Activated CD8-positive, alpha-beta memory T cell treated with anti-CD3 and anti-CD28 coated beads, Interleukin-2, amount 50 U/mL, for 1 hour (primary cell): ENCODE data around the gene GALNTL6.
"Not testable (repeated sequence)": the region's sequence is repeated elsewhere in the genome, so short reads cannot be mapped to it uniquely, and the experiment has no call there.

Experiments used
- DNase-seq: peaks from one replicate; pipeline ENCODE4 v3.0.0-alpha.2; 2020; ENCODE audit errors: extremely low read depth

The GALNTL6 gene

DNA sequence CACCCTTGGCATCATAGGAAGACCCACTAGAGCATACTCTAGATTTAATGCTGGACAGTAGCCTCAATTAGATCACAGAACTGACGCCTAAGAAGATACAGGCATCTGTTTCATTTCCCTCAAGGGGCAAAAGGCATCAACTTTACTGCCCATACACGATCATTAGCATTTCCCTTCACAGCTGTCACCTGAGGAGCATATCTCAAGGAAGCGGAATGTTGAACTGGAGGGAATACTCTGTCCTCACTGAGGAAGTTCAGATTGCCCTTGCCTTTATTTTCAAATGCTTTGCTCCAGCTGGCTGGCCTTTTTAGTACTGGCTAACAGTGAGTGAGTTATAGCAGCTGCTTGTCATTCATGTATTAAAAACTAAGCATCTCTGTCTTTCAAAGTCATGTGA lies 847.0 kb downstream of the GALNTL6 start:
- no peak for DNase-seq

DNA sequence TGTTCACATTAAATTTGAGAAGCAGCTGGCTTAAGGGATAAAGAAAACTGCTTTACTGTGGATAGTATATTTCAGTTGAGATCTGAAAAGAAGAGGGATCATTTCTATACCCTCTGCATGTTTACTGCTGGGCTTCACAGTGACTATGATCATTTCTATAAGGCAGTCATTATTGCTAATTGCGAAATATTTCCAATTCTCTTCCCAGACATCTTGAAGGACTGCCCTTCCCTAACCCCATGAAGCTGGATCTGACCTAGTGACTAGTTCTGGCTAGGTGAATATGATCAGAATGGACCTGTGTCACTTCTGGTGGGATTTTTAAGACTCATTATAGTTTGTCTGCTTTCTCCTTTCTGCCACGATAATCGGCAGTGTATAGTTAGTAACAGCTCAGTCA lies 848.9 kb downstream of the GALNTL6 start:
- DNase-seq = no peak

DNA sequence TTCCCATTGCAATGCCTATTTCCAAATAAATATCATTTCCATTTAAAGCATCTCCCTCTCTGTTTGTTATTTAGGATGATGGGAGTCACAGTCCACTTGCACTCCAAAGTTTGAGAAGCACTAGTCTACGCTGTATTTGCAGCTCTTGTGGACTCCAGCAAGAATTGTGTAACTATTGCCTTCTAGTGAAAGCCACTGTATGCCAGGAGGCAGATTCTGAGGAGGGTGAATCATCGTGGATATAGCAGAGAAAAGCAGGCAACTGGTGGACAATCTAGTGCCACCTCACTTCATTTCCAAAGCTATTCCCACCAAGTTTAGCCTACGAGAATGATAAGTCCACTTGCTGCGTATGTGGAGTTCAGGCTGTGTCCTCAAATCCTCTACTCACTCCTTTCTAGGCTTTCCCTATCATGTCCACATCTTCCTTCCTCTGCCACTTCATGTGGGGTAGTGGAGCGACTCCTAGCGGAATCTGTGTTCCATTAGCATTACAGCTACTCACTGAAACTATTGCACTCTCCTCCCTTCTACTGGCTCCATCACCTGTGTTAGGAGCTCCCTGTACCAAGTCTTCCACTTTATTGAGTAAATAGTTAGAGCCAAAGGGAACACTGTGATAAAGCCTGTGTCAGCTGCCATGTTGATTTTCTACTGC lies 853.6 kb downstream of the GALNTL6 start:
- no peak for DNase-seq

DNA sequence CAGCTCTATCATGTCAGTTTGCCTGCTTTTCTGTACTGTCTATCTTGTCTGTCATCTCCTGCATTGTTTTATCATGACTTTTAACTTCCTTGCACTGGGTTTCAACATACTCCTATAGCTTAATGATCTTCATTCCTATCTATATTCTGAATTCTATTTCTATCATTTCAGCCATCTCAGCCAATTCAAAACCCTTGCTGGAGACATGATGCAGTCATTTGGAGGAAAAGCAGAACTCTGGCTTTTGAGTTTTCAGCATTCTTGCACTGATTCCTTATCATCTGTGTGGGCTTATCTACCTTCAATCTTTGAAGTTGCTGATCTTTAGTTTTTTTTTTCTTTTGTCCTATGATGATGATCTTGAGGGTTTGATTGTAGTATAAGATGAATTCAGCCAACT lies 861.6 kb downstream of the GALNTL6 start:
- no peak for DNase-seq

DNA sequence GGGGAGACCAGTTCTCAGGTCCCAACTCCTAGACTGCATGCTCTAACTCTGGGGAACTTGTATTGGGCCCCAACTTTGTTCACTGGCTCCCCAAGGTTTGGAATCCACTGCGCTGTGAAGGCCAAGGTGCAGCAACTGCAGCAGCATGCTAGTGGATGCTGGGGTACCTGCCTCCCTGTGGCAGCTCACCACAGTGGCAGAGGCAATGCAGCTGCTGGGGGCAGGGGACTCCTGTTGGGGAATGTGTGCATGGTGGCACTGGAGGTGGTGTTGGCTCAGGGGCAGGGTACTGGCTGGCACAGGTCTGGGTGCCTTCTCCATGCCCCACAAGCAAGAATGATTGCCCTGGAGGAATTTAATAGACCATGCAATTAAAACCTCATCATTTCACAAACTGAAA lies 862.0 kb downstream of the GALNTL6 start:
- DNase-seq = no peak

DNA sequence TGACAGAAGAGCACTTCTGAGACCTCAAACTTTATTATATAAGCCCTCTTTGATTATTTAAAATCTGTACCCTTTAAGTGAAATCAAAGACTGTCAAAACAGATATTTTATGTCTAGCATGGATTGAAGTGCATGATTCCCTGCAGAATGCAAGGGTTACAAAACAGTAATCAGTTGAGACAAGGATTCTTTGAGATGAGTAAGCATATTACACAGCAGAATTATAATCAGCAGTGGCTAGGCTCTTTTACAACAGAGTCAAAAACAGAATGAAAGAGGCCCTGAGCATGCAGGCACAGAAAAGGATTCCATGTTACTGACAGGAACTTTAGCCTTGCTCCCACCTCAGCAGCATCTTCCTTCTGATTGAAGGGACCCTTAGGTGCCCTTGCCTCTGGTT lies 867.5 kb downstream of the GALNTL6 start:
- DNase-seq = no peak

DNA sequence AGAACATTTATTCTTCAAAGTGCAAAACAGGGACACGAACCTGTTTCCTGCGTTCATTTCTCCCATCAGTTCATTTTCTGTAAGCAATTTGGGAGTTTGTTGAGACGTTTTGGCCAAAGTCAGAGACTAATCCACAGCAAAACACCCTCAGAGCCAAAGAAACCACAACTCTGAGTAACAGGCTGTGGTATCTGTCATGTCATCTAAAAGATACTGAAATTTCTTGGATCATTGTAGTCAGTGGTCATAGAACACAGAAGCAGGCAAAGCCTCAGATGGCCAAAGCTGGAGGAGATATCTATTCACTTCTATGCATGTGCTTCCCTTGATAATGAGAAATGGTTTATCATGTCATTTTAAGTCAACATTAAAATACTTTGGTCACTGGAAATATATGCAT lies 869.8 kb downstream of the GALNTL6 start:
- no peak for DNase-seq

DNA sequence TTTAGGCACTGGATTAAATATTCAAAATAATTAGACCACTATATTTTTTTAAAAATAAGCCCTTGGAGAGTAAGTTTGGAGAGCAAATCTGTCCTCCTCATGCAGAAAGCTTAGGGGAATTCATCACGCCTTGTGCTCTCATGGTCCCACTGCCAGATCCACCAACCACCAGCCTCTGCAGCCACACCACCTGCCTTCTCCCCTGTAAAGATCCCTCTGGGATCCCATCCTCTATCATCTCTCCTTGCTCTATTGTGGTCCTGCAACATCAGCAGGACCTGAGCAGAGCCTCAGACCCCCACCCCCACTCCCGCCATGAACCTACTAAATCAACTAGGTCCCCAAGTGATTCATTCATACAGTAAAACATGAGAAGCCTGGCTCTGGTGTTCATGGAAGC lies 872.8 kb downstream of the GALNTL6 start:
- no peak for DNase-seq

DNA sequence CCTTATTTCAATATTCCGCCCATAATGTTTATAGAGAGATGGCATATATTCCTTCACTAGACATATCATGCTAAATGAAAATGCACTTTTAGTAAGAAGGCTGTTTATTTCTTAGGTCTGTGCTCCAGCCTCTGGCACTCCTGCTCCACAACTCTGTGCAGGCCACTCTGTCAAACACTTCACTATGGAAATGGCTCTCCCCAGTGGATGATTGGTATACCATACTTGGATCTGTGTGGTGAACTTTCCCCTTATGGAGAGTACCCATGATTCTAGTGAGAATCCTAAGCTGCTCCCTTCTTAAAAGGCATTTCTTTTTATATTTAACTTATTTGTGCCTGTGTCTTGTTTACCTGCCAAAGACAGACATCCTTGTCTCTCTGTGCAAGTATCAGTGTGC lies 875.3 kb downstream of the GALNTL6 start:
- DNase-seq = no peak

DNA sequence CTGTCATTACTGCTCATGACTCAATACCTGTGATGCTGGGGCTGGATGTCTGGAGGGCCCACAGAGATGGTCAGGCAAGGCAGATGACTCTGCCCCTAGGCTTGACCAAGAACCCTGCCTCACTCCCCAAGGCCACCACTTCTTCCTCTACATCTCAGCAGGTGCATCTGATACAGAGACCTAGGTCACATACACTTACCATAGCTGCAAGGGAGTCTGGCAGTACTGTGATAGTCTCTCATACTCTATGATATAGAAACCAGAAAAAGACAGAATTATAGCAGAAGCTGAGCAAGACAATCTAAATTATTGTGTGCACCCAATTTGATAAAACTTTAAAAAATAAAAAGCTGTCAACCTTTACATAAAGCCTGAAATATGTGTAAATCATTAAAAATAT lies 878.3 kb downstream of the GALNTL6 start:
- no peak for DNase-seq

DNA sequence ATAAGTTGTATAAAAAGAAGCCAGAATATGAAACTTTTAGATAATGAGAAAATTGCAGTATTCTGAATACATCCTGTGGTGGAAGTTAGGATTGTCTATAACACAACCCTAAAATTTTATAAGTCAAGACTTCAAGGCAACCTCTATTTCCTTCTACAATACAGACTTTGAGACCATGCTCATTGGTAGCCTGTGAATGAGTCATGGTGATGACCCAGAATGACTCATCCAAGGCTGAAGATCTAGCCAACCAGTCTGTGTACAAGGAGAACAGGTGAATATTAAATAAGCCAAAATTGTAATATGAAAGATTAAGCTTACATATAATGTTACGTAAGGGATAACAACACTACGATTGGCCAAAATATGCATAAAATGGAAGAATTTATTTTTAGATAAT lies 879.5 kb downstream of the GALNTL6 start:
- no peak for DNase-seq

DNA sequence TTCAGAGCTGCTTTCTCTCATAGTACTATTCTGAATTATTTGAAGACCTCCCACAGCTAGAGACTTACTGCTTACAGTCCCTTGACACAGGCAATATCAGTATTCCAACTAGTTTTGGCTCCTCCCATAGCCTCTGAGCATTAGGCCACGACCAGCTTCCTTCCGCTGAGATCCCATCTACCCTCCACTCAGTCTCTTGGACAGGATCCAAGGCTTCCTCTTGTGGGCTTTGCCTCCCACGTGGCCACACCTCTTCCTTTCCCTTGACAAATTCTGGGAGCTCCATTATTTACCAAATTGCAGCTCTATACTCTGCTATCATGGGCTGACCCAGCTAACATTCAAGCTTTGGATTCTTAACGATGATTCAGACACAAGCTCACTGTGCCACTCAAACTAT lies 885.1 kb downstream of the GALNTL6 start:
- DNase-seq = no peak

DNA sequence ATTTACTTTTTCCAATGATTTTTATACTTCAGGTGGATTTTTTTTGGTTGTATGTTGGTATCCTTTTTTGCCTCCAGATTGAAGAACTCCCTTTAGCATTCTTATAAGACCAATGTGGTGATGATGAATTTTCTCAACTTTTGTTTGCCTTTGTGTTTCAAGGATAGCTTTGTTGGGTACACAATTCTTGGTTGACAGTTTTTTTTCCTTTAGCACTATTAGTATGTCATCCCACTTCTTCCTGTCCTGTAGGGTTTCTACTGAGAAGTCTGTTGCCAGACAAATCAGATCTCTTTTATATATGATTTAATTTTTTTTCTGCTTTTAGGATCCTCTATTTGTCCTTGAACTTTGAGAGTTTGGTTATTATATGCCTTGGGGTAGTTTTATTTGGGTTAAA lies 892.4 kb downstream of the GALNTL6 start:
- DNase-seq = no peak

DNA sequence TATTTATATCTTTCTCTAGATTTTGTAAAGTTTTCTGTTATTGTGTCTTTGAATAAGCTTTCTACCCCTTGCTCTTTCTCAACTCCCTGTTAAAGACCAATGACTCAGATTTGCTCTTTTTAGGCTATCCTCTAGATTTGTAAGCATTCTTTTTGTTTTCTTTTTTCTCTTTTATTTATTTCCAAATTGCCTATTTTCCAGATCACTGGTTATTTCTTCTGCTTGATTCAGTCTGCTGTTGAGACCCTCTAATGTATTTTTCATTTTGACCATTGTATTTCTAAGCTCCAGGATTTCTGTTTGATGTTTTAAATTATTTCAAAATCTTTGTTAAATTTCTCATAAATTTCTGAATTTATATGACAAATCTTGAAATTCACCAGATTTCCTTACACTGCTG lies 892.8 kb downstream of the GALNTL6 start:
- DNase-seq = no peak

DNA sequence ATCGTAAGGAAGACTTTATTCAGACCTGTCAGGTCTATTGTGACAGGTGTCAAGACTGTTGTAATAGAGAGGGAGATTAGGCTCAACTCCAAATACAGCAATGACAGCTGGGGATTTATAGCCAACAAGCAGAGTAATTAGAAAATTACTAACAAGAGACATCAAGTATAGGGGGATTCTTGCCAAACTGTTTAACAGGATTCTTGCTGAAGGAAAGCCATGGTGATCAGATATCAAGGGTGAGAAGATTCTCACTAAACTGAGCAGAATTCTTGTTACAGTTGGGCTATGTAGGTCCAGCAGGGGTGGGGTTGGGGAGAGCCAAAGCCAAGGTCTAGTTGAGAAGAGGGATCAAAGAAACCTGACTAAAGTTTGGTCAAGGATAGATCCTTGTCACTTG lies 894.4 kb downstream of the GALNTL6 start:
- no peak for DNase-seq

DNA sequence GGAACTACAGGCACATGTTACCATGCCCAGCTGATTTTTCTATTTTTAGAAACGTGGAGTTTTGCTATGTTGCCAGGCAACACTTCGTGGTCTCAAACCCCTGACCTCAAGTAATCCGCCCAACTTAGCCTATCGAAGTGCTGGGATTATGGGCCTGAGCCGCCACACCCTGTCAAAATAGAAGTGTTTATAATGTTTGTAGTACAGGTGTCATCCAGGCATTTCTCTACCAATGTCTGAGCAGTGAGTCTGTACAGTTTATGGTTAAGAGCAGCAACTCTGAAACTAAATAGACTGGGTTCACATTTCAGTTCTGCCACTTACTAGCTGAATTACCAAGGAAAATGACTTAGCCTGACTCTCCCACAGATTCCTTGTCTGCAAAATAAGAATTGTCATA lies 895.0 kb downstream of the GALNTL6 start:
- no peak for DNase-seq

DNA sequence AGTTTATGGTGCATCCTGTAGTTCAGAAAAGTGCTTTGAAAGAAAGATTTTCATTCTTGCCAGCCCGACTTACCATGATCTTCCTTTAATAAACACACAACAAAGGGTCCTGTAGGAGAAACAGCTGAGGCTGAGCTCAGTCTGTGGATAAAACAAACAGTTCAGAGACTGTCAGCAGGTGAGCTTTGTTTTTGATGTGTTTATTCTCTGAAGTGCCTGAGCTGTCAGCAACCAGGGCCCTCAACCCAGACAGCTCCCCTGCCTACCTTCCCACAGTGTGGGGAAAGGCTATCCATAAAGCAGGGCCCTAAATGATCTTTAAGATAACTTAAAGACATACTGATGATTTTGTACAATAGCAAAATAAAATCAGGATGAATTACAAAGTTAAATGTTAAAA lies 896.2 kb downstream of the GALNTL6 start:
- no peak for DNase-seq

DNA sequence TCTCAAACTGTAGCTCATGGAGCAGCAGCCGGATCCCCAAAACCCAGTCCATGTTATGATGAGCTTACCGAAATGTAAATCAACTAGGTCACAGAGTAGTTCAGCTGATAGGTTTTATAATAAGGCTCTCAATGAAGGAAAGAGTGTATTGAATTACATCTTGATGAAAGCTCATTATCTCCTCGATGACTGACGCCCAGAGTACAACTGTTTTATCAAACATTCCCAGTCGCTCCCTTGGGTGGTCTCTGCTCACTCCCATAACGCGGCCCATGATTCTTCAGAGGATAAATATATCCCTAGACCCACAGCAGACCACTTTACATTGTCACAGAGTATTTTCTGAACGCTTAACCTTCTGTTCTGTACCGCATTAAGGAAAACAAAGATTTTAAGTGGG lies 903.1 kb downstream of the GALNTL6 start:
- DNase-seq = no peak

DNA sequence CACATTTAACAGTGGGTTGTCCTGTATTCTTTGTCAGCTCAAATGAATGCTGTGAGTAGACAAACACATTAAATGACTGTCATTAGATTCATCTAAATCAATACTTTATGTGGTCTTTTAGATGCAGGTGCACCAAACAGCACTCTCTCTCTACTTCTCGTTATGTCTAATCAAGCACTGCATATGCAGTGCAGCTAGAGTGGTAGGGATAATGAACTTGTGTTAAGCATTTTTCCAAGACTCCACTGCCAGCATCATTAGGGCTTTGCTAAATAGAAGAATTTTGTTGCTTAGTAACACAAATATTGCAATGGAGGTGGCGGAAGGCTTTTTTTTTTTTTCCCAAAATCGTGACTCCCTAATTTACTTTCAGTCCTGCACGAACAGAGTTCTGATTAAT lies 908.5 kb downstream of the GALNTL6 start:
- DNase-seq = no peak

DNA sequence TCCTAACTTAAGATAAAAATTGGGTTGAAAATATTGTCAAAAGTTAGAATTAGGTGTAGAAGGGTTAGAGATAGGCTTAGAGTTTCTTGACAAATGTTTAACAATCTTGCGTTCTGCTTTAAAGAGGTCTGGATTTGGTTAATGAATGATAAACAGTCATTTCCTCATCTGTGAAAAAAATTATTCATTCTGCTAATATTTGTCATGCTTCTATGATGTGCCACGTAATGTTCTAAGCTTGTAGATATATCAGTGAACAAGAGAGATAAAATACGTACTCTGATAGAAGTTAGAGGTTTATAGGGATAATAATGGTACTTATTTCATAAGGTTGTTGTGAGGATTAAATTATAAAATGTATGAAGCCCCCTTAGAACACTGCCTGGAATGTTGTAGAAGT lies 912.4 kb downstream of the GALNTL6 start:
- DNase-seq = no peak

DNA sequence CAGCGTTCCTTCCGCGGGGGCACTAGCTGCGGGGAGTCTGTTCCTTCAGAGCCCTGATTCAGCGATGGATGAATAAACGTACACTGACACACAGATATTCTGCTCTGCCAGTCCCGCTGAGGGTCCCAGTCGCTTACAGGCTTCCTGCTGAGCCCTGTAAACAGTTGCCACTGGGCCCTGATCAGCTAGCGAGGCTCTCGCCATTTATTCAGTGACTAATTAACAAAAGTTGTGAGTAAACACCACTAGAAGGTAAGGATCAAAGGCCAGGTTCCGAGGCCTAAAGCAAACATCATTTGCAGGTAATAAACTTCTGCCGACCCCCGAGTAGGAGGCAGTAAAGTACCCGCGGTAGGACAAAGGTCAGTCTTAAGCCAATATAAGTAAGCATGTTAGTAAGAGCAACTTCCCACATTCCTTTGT lies 912.8 kb downstream of the GALNTL6 start:
- no peak for DNase-seq

DNA sequence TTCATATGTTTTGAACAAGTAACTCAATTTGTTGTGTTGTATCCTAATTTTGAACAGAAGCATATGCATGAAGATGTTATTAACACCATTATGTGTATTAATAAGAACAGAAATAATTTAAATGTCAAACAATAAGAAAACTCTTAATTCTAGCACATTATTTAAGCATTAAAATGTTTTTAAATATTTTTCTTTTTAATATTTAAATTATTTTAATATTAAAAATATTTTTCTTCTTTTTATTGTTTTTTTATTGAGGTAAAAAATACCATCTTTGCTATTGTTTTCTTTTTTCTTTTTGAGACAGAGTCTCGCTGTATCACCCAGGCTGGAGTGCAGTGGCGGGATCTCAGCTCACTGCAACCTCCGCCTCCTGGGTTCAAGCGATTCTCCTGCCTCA lies 914.4 kb downstream of the GALNTL6 start:
- DNase-seq = no peak

DNA sequence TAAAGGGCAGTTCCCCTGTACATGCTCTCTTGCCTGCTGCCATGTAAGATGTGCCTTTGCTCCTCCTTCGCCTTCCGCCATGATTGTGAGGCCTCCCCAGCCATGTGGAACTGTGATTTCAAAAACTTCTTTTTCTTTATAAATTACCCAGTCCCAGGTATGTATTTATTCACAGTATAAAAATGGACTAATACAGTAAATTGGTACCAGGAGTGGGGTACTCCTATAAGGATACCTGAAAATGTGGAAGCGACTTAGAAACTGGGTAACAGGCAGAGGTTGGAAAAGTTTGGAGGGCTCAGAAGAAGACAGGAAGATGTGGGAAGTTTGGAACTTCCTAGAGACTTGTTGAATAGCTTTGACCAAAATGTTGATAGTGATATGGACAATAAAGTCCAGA lies 920.4 kb downstream of the GALNTL6 start:
- not testable (repeated sequence) for DNase-seq

DNA sequence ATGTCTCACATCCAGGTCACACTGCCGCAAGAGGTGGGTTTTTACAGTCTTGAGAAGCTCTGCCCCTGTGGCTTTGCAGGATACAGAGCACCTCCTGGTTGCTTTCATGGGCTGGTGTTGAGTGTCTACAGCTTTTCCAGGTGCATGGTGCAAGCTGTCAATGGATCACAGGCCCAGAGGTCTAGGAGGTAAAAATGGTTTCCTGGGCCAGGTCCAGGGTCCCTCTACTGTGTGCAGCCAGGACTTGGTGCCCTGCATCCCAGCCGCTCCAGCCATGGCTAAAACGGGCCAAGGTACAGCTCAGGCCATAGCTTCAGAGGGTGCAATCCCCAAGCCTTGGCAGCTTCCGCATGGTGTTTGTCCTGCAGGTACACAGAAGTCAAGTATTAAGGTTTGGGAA lies 921.4 kb downstream of the GALNTL6 start:
- DNase-seq = no peak

DNA sequence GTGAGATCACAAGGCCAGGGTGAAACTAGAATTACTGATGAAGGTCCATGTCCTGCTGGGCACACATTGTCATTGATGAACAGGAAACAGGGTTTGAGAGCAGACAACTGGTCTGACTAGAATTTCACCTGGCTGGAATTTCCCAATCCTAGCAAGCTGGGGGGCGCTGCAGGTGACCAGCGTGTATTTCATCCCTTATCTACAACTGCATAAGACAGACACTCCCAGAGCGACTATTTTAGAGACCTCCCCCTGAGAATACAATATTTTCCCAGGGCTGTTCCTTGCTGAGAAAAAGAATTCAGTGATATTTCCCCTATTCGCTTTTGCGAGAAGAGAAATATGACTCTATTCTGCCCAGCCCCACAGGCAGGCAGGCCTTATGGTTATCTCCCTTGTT lies 922.8 kb downstream of the GALNTL6 start:
- DNase-seq = no peak
